Stomach (tissue), 19 donors: ENCODE measurements around the gene HYCC1. TPM values are rescaled to one million over a fixed set of nuclear protein-coding genes. Genes with fewer than 3 reads are reported as not detected.
A peak's percentile ranks its signal among the peaks of the same experiment; 100 is the strongest.

ENCODE experiments used
- DNase-seq, 2 donors: peaks; one replicate each; pipeline versions ENCODE4 v3.0.0 to v3.0.0-alpha.2; 2013 to 2019
- H3K27ac ChIP-seq, 5 donors: fragments of 200-600 bp in 4 of 5; sonication (generic) in 4 of 5; one replicate each; pipeline ENCODE4 v1.5.1; 2013 to 2019; ENCODE audit warnings: mild to moderate bottlenecking in 1 of 5, moderate library complexity in 1 of 5
- H3K27me3 ChIP-seq, 3 donors: fragments of 200-600 bp; sonication (generic); one replicate each; pipeline ENCODE4 v1.5.1; 2017 to 2019; ENCODE audit warnings: mixed run types in 1 of 3
- H3K36me3 ChIP-seq, 4 donors: fragments of 200-600 bp; sonication (generic); 1 replicate in 3 of 4; 2 replicates in 1 of 4; pipeline ENCODE4 v1.5.1; 2016 to 2019
- H3K4me1 ChIP-seq, 4 donors: fragments of 200-600 bp; sonication (generic); one replicate each; pipeline ENCODE4 v1.5.1; 2016 to 2019
- H3K4me3 ChIP-seq, 4 donors: fragments of 200-600 bp; sonication (generic) in 3 of 4; one replicate each; pipeline ENCODE4 v1.5.1; 2016 to 2019; ENCODE audit warnings: mild to moderate bottlenecking in 1 of 4
- H3K9me3 ChIP-seq, 4 donors: fragments of 200-600 bp; sonication (generic); one replicate each; pipeline ENCODE4 v1.5.1; 2016 to 2019
- EP300 ChIP-seq: sonication (generic); formaldehyde crosslinking; IDR thresholded peaks from one replicate; pipeline ENCODE4 v1.6.1; 2017; ENCODE audit warnings: antibody characterized with exemption
- POLR2A ChIP-seq, 4 donors: fragments of 450-650 bp; IDR thresholded peaks; one replicate each; pipeline ENCODE4 v1.6.1; 2016; ENCODE audit warnings: antibody characterized with exemption in 4 of 4, control low read depth in 2 of 4, mild to moderate bottlenecking in 1 of 4, moderate library complexity in 1 of 4
- POLR2AphosphoS5 ChIP-seq, 3 donors: sonication (generic); formaldehyde crosslinking; IDR thresholded peaks; one replicate each; pipeline ENCODE4 v1.6.1; 2016; ENCODE audit warnings: antibody characterized with exemption in 3 of 3
- WGBS, 5 donors: extraction: QIAGEN DNeasy Blood & Tissue Kit in 3 of 5; methylation state at CpG; one replicate each; pipeline versions ENCODE4 v1.1.5 to v1.1.7; 2013 to 2018; 5-methylcytosine and 5-hydroxymethylcytosine counted together
- intact Hi-C: fragments of 100-400 bp; cut with DNase I; formaldehyde crosslinking; loops from one replicate; pipeline ENCODE4 v1.15.1; 2023; ENCODE audit warnings: low total_unique reads
- long read RNA-seq, 10 donors: transcript quantifications; one replicate each; lab custom pipeline, GENCODE V29; 2026
- polyA plus RNA-seq, 3 donors: library from polyadenylated mRNA; stranded (reverse); fragments of 200-250 nt; gene quantifications; one replicate each; pipeline ENCODE4 v1.2.3, GENCODE V29; 2013
- total RNA-seq, 5 donors: library from RNA; depleted of rRNA; stranded (reverse); fragments of >200 nt; gene quantifications; one replicate each; pipeline versions ENCODE4 v1.1.0 to v1.2.3, GENCODE V29; 2014 to 2016
- TF ChIP-seq, protein P1 (sequence below), 7 experiments: fragments of 450-650 bp in 4 of 7; fragments of 200-600 bp in 3 of 7; sonication (generic) in 3 of 7; IDR thresholded peaks; one replicate each; pipeline ENCODE4 v1.5.1; 2016 to 2019; ENCODE audit warnings: antibody characterized with exemption in 7 of 7, control low read depth in 2 of 7, mild to moderate bottlenecking in 1 of 7
- donor health status: healthy with polysubstance abuse.
- donor health status: Bipolar disorder and iron deficiency.
- donor health status: healthy.

Gene HYCC1
- total RNA-seq: 10 to 100 TPM in 2 of 5 donors, 1 to 10 TPM in 2, under 1 TPM in 1; 0.58 to 32.9 (median 5.4) TPM
- polyA plus RNA-seq: 1 to 10 TPM; 2.6 to 7.7 (median 2.7) TPM
- long read RNA-seq, donor 1, partial matches to known transcripts: 0 of 4 reads
- long read RNA-seq, donor 1, other reads (novel, unspliced or antisense): 0 of 4 reads
- long read RNA-seq, donor 2, full-length matches to known transcripts: 6 of 6 reads
- long read RNA-seq, donor 2, partial matches to known transcripts: 0 of 6 reads
- long read RNA-seq, donor 2, other reads (novel, unspliced or antisense): 0 of 6 reads
- long read RNA-seq, donor 3: 0 reads
- long read RNA-seq, donor 4, partial matches to known transcripts: 0 of 1 reads
- long read RNA-seq, donor 4, other reads (novel, unspliced or antisense): 0 of 1 reads
- long read RNA-seq, donor 5, transcript FAM126A-201 (4 exons, 616 nt): major isoform, 7 of 12 reads
- long read RNA-seq, donor 5, partial matches to known transcripts: 5 of 12 reads
- long read RNA-seq, donor 5, other reads (novel, unspliced or antisense): 0 of 12 reads
- long read RNA-seq, donor 6, transcript FAM126A-201 (4 exons, 616 nt): major isoform, 6 of 13 reads
- long read RNA-seq, donor 6, partial matches to known transcripts: 5 of 13 reads
- long read RNA-seq, donor 6, other reads (novel, unspliced or antisense): 0 of 13 reads
- long read RNA-seq, donor 7, transcript FAM126A-201 (4 exons, 616 nt): major isoform, 7 of 9 reads
- long read RNA-seq, donor 7, partial matches to known transcripts: 0 of 9 reads
- long read RNA-seq, donor 7, other reads (novel, unspliced or antisense): 0 of 9 reads
- long read RNA-seq, donor 8, partial matches to known transcripts: 0 of 3 reads
- long read RNA-seq, donor 8, other reads (novel, unspliced or antisense): 0 of 3 reads
- long read RNA-seq, donor 9, partial matches to known transcripts: 0 of 3 reads
- long read RNA-seq, donor 9, other reads (novel, unspliced or antisense): 0 of 3 reads
- long read RNA-seq, donor 10, partial matches to known transcripts: 0 of 2 reads
- long read RNA-seq, donor 10, other reads (novel, unspliced or antisense): 0 of 2 reads

DNA sequence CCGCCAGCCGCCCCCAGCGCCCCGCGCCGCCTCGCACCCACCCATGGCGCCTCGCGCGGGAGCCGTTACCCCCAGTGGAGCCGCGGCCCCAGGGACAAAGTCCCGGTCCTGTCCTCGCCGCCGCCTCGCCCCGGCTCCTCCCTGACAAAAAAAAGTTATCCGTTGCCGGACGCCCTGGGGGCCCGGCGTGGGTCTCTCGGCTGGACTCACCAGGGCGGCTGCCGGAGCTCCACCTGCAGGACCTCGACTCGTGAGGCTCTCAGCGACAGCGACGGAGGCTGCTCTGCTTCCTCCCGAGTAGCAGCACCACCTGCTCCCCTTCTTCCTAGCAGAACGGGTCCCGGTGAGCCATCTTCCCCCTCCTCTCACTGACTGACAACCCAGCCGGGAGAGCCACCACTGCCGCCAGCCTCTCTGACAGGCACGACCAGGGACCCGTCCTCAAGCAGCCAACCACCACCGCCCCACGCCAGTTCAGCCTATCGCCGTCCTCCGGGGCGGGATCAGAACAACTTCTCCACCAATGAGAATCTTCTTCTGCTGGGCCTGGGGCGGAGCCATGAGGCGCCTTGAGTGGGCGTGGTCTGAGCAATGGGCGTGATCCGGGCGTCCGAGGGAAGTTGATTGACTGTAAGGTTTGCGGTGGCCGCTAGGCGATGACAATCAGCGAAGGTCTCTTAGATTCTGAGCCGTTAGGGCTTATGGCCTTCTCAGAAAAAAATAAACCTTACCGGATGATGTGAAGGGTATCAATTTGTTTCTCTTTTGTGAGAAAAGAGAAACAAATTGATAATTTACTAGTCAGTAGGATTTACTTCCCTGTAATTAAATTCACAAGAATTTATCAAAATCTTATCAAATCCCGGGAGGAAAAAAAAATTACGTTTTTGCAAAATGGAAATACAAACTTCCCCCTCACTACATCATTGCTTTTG is at the start of gene HYCC1:
TSS of gene HYCC1 (minus strand) at position 416 of the 935 bp plus-strand sequence. CDS start 23,019 bp downstream, outside the sequence.
- TF ChIP-seq, protein P1, sequence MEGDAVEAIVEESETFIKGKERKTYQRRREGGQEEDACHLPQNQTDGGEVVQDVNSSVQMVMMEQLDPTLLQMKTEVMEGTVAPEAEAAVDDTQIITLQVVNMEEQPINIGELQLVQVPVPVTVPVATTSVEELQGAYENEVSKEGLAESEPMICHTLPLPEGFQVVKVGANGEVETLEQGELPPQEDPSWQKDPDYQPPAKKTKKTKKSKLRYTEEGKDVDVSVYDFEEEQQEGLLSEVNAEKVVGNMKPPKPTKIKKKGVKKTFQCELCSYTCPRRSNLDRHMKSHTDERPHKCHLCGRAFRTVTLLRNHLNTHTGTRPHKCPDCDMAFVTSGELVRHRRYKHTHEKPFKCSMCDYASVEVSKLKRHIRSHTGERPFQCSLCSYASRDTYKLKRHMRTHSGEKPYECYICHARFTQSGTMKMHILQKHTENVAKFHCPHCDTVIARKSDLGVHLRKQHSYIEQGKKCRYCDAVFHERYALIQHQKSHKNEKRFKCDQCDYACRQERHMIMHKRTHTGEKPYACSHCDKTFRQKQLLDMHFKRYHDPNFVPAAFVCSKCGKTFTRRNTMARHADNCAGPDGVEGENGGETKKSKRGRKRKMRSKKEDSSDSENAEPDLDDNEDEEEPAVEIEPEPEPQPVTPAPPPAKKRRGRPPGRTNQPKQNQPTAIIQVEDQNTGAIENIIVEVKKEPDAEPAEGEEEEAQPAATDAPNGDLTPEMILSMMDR (IDR thresholded peaks at IDR 0.05): peak in 6 of 7 experiments; percentile 27 to 78 (median 61)
- peak; percentile 91 to 92 (median 91) for TF ChIP-seq POLR2AphosphoS5 (IDR thresholded peaks at IDR 0.05)
- TF ChIP-seq EP300: no peak
- peak in 2 of 4 donors; percentile 72 to 79 for TF ChIP-seq POLR2A (IDR thresholded peaks at IDR 0.05)
- no peaks in the 10 kb centered on the region for H3K9me3 ChIP-seq
- H3K4me3 ChIP-seq: peak within 1 kb of the TSS; percentile 74 to 97 (median 89)
- peak within 1 kb of the TSS; percentile 76 to 89 (median 79) for H3K27ac ChIP-seq
- no peaks in the 10 kb centered on the region for H3K36me3 ChIP-seq
- peak; percentile 99 for DNase-seq
- H3K4me1 ChIP-seq: peaks cover 7 to 42% (median 25%) of the 10 kb centered on the region in 4 donors
- intact Hi-C loops: no loop called here
- peaks cover 0 to 3% (median 0%) of the 10 kb centered on the region in 3 donors for H3K27me3 ChIP-seq
- WGBS, 5 donors: 2 to 3% (median 2%) methylated on average over 41 to 61 of the region's 61 CpGs

DNA sequence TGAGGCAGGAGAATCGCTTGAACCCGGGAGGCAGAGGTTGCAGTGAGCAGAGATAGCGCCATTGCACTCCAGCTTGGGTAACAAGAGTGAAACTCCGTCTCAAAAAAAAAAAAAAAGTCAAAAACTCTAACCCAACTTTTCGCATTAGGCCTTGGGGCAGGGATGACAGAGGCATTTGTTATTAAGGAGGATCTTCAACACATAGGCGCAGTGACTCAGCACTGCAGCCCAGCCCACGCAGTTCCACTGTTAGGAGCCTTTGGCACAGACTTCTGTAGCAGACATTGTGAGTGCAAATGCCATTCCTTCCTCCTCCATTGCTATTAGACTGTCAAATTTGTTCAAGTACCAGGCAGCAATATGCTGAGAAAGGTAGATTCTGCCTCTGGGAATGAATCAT is 48.5 kb upstream of the HYCC1 start:
- intact Hi-C loops: loop anchor here (5.0 kb wide), 1 partner anchor 505 kb away; no protein-coding TSS in a partner anchor
- WGBS, 5 donors: 83 to 92% (median 88%) methylated on average over 7 of the region's 7 CpGs
- TF ChIP-seq POLR2AphosphoS5 (IDR thresholded peaks at IDR 0.05) (no peak), POLR2A (IDR thresholded peaks at IDR 0.05) (no peak), EP300 (no peak)
- TF ChIP-seq, protein P1 (IDR thresholded peaks at IDR 0.05): no peak

DNA sequence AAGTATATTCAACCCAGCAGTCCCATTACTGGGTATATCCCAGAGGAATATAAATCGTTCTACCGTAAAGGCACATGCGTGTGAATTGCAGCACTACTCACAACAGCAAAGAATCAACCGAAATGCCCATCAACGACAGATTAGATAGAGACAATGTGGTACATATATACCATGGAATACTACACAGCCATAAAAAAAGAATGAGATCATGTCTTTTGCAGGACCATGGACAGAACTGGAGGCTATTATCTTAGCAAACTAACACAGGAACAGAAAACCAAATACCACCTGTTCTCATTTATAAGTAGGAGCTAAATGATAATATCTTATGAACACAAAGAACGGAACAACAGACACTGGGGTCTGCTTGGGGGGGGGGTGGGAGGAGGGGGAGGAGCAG is 47.4 kb upstream of the HYCC1 start:
- Histone ChIP-seq H3K36me3 (no peaks in the 10 kb centered on the region), H3K4me1 (no peaks in the 10 kb centered on the region), H3K27me3 (no peaks in the 10 kb centered on the region), H3K9me3 (no peaks in the 10 kb centered on the region), H3K27ac (no peak overlapping the region), H3K4me3 (no peak overlapping the region)
- 76 to 96% (median 92%) methylated on average over 6 of the region's 6 CpGs for WGBS, 5 donors
- no peak for DNase-seq
- intact Hi-C loops: loop anchor here (5.0 kb wide), 1 partner anchor 504 kb away; no protein-coding TSS in a partner anchor
- TF ChIP-seq, protein P1 (IDR thresholded peaks at IDR 0.05): no peak
- no peak for TF ChIP-seq EP300
- no peak for TF ChIP-seq POLR2AphosphoS5 (IDR thresholded peaks at IDR 0.05)
- TF ChIP-seq POLR2A (IDR thresholded peaks at IDR 0.05): no peak

More for the DNA sequence above, 48.5 kb upstream of the HYCC1 start:
- Histone ChIP-seq H3K36me3 (no peaks in the 10 kb centered on the region), H3K27me3 (no peaks in the 10 kb centered on the region), H3K9me3 (no peaks in the 10 kb centered on the region), H3K4me3 (no peak overlapping the region), H3K27ac (no peak overlapping the region), H3K4me1 (no peaks in the 10 kb centered on the region)
- DNase-seq: no peak
